Fibroblast of lung (primary cell): ENCODE results near the gene AQP9.

Experiments used
- EZH2 ChIP-seq: IDR thresholded peaks from 2 replicates; pipeline ENCODE4 v1.5.1; 2012; ENCODE audit warnings: low read length, control low read depth, mild to moderate bottlenecking; ENCODE audit errors: missing control alignments
- TF ChIP-seq, protein P1 (sequence below), 2 donors: IDR thresholded peaks in 1 of 2; conservative IDR thresholded peaks in 1 of 2; 1 replicate in 1 of 2; 2 replicates in 1 of 2; pipeline ENCODE4 v1.5.1; 2011 to 2012; ENCODE audit warnings: low read length in 2 of 2, control low read depth in 1 of 2, inconsistent platforms in 1 of 2, low read depth in 1 of 2, mild to moderate bottlenecking in 1 of 2

GRCh38 chr15:58119016-58119415 is 19.2 kb upstream of the AQP9 start:
- TF ChIP-seq, protein P1, sequence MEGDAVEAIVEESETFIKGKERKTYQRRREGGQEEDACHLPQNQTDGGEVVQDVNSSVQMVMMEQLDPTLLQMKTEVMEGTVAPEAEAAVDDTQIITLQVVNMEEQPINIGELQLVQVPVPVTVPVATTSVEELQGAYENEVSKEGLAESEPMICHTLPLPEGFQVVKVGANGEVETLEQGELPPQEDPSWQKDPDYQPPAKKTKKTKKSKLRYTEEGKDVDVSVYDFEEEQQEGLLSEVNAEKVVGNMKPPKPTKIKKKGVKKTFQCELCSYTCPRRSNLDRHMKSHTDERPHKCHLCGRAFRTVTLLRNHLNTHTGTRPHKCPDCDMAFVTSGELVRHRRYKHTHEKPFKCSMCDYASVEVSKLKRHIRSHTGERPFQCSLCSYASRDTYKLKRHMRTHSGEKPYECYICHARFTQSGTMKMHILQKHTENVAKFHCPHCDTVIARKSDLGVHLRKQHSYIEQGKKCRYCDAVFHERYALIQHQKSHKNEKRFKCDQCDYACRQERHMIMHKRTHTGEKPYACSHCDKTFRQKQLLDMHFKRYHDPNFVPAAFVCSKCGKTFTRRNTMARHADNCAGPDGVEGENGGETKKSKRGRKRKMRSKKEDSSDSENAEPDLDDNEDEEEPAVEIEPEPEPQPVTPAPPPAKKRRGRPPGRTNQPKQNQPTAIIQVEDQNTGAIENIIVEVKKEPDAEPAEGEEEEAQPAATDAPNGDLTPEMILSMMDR (conservative IDR thresholded peaks at IDR 0.05 in 1 of 2, IDR thresholded peaks at IDR 0.05 in 1 of 2; ENCODE audit: low read depth in 1 of 2, low read length in 2 of 2): no peak
- no peak for TF ChIP-seq EZH2
